Measurements from ENCODE around the gene KIF20B. TPM values are rescaled to one million over a fixed set of nuclear protein-coding genes. Genes with fewer than 3 reads are reported as not detected.

KIF20B gene
- total RNA-seq, 2 experiments from 2014 or later, result 25.0 to 87.0 TPM

DNA sequence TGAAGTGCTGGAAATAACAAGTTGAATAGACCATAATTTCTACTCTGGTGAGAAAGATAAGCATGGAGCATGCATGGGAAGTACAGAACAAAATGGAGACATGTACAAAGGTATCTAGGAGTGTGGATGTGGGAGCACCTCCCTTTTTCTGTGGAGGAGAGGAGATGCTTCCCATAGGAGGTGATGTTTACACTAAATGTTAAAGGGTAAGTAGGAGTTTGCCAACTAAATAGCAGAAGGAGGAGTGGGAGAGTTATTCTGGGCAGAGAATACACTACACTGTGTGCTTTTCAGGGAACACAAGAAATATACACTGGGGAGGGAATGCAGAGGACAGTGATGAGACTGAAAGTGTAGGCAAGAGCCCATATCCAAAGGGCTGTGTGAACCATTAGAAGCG is 35.3 kb upstream of the KIF20B start:
- no peak for DNase-seq (ENCODE audit: low spot score)
- Histone ChIP-seq H3K4me2 (ENCODE audit: low read length) (no peak overlapping the region), H3K79me2 (ENCODE audit: insufficient read depth, low read depth, low read length) (no peaks in the 10 kb centered on the region), H3K9me2 (ENCODE audit: insufficient read depth, low read length) (no peaks in the 10 kb centered on the region), H3K27ac (ENCODE audit: low read depth, low read length, poor library complexity, severe bottlenecking) (no peak overlapping the region), H4K20me1 (ENCODE audit: insufficient read depth, low read length) (no peaks in the 10 kb centered on the region), H3K9me3 (ENCODE audit: low read length) (no peaks in the 10 kb centered on the region), H3K36me3 (ENCODE audit: insufficient read depth, low read length) (no peaks in the 10 kb centered on the region), H2AFZ (ENCODE audit: low read length) (no peak overlapping the region), H3K4me1 (ENCODE audit: insufficient read depth, low read length, poor library complexity, severe bottlenecking) (no peaks in the 10 kb centered on the region), H3K4me3 (ENCODE audit: low read depth, low read length, poor library complexity, severe bottlenecking) (no peak overlapping the region)
- POLR2A ChIA-PET, result interaction anchor here (1.2 kb wide), 1 partner anchor 13 kb away, joined by 5 read pairs; no protein-coding TSS in a partner anchor
- CTCF ChIA-PET (ENCODE audit: unreplicated experiment), result no interaction called here
- intact Hi-C loops (cut with micrococcal nuclease; ENCODE audit: unreplicated experiment), result no loop called here
- TF ChIP-seq CTCF (conservative IDR thresholded peaks at IDR 0.05; ENCODE audit: low read length), result no peak
- no peak for TF ChIP-seq EZH2phosphoT487 (IDR thresholded peaks at IDR 0.05; ENCODE audit: borderline replicate concordance, low read depth, low read length)
- no TSS peak for BruUV-seq (replicated peaks)

DNA sequence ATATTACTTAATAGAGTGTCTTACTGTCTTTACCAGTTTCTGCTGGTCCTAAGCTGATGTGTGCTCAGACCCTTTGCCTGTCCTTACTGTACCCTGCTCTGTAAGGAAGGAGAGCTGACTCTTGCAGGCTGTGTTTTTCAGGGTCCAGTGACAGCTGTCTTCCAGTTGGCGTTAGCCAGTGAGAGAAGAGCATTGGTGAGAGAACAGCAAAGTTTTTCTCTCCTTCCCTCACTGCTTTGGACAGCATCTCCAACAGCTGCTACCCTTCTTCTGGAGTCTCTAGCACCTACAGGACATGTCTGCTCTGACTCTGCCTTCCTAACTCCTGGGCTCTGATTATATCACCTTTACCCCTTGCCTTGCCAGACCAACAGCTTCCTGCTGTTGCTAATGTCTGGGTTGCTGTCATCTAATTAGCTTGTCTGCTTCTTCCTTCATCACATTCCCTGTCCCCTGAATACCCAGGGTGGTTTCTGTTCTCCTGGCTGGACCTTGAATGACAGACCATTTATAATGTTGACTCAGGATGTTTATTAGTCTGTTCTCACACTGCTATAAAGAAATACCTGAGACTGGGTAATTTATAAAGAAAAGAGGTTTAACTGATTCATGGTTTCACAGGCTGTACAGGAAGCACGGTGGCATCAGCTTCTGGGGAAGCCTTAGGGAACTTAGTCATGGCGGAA is 32.9 kb upstream of the KIF20B start:
- Histone ChIP-seq H3K27ac (ENCODE audit: low read depth, low read length, poor library complexity, severe bottlenecking) (no peak overlapping the region), H3K4me3 (ENCODE audit: low read depth, low read length, poor library complexity, severe bottlenecking) (no peak overlapping the region), H3K9me3 (ENCODE audit: low read length) (no peaks in the 10 kb centered on the region), H4K20me1 (ENCODE audit: insufficient read depth, low read length) (no peaks in the 10 kb centered on the region), H3K36me3 (ENCODE audit: insufficient read depth, low read length) (no peaks in the 10 kb centered on the region), H2AFZ (ENCODE audit: low read length) (no peak overlapping the region), H3K4me2 (ENCODE audit: low read length) (no peak overlapping the region), H3K4me1 (ENCODE audit: insufficient read depth, low read length, poor library complexity, severe bottlenecking) (no peaks in the 10 kb centered on the region), H3K9me2 (ENCODE audit: insufficient read depth, low read length) (no peaks in the 10 kb centered on the region), H3K79me2 (ENCODE audit: insufficient read depth, low read depth, low read length) (no peaks in the 10 kb centered on the region)
- no peak for TF ChIP-seq EZH2phosphoT487 (IDR thresholded peaks at IDR 0.05; ENCODE audit: borderline replicate concordance, low read depth, low read length)
- no peak for TF ChIP-seq CTCF (conservative IDR thresholded peaks at IDR 0.05; ENCODE audit: low read length)
- POLR2A ChIA-PET, result interaction anchor here (0.7 to 3.4 kb wide), 5 partner anchors 9 to 1043 kb away, joined by 3 to 12 read pairs (median 6); no protein-coding TSS in a partner anchor
- DNase-seq (ENCODE audit: low spot score), result no peak
- CTCF ChIA-PET (ENCODE audit: unreplicated experiment), result no interaction called here
- intact Hi-C loops (cut with micrococcal nuclease; ENCODE audit: unreplicated experiment), result no loop called here
- no TSS peak for BruUV-seq (replicated peaks)

DNA sequence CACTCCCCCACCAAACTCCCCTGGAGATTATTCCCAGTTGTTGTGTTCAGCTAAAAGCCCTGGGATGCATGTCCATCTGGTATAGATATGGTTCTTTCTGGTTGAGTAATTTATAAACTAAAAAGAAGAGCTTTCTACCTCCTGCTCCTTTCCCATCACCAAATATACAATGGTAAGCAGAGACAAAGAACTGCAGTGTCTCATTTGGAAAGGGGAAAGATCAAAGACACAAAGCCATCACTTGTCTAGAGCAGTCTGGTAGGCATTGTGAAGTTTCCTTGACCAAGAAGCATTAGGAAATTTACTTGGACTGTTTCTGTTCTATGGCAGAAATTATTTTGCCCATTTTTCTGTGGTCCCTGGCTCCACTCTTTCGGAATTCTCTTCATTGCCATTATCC is 31.4 kb upstream of the KIF20B start:
- H3K4me3 ChIP-seq (ENCODE audit: low read depth, low read length, poor library complexity, severe bottlenecking), result no peak overlapping the region
- no peak overlapping the region for H3K27ac ChIP-seq (ENCODE audit: low read depth, low read length, poor library complexity, severe bottlenecking)
- no peaks in the 10 kb centered on the region for H3K9me2 ChIP-seq (ENCODE audit: insufficient read depth, low read length)
- DNase-seq (ENCODE audit: low spot score), result no peak
- H2AFZ ChIP-seq (ENCODE audit: low read length), result no peak overlapping the region
- POLR2A ChIA-PET, result interaction anchor here (1.0 to 3.4 kb wide), 3 partner anchors 10 to 16 kb away, joined by 3 to 12 read pairs (median 6); no protein-coding TSS in a partner anchor
- H3K4me2 ChIP-seq (ENCODE audit: low read length), result no peak overlapping the region
- no peaks in the 10 kb centered on the region for H3K79me2 ChIP-seq (ENCODE audit: insufficient read depth, low read depth, low read length)
- BruUV-seq (replicated peaks), result no TSS peak
- CTCF ChIA-PET (ENCODE audit: unreplicated experiment), result interaction anchor here (0.9 kb wide), 1 partner anchor 9 kb away, joined by 4 read pairs; no protein-coding TSS in a partner anchor
- H3K36me3 ChIP-seq (ENCODE audit: insufficient read depth, low read length), result no peaks in the 10 kb centered on the region
- no peaks in the 10 kb centered on the region for H3K4me1 ChIP-seq (ENCODE audit: insufficient read depth, low read length, poor library complexity, severe bottlenecking)
- TF ChIP-seq EZH2phosphoT487 (IDR thresholded peaks at IDR 0.05; ENCODE audit: borderline replicate concordance, low read depth, low read length) (no peak), CTCF (conservative IDR thresholded peaks at IDR 0.05; ENCODE audit: low read length) (no peak)
- H4K20me1 ChIP-seq (ENCODE audit: insufficient read depth, low read length), result no peaks in the 10 kb centered on the region
- H3K9me3 ChIP-seq (ENCODE audit: low read length), result no peaks in the 10 kb centered on the region
- intact Hi-C loops (cut with micrococcal nuclease; ENCODE audit: unreplicated experiment), result no loop called here

All from OCI-LY7 (cell line).